HepG2 (cell line): ENCODE measurements around the gene TM9SF4. TPM values are rescaled to one million over a fixed set of nuclear protein-coding genes. Genes with fewer than 3 reads are reported as not detected.

ENCODE experiments used
- ATAC-seq: fragments of 200-7000 bp; cut with Tn5 transposase; 3 replicates; pipeline ENCODE4 v1.9.1; 2020; ENCODE audit warnings: mild to moderate bottlenecking, moderate library complexity
- BruUV-seq: library from RNA; stranded (reverse); fragments of 400-500 nt; replicated peaks from 2 replicates; lab custom pipeline; 2021; lab: Mats Ljungman, UMichigan
- CTCF ChIA-PET: fragments of 300-600 bp; formaldehyde crosslinking; extraction: SDS; loops from one replicate; lab custom pipeline; 2021; ENCODE audit warnings: low total read pairs, inconsistent platforms, low intra/inter-chr PET ratio; lab: Yijun Ruan, JAX
- POLR2A ChIA-PET: fragments of 350-600 bp; sonication (Branson Sonifier 250); formaldehyde crosslinking; loops from one replicate; lab custom pipeline; 2020; ENCODE audit warnings: antibody characterized with exemption, inconsistent platforms; lab: Yijun Ruan, JAX
- DNase-seq: peaks from one replicate; pipeline ENCODE4 v3.0.0-alpha.2; 2015; ENCODE audit warnings: low spot score
- FAIRE-seq: peaks from 3 replicates; lab custom pipeline; 2011; peaks lifted over from hg19 to GRCh38; lab: Jason Lieb, UNC
- H2AFZ ChIP-seq: one replicate; pipeline ENCODE4 v1.6.1; 2011; ENCODE audit warnings: low read length, inconsistent platforms
- H3K27ac ChIP-seq: fragments of 300-600 bp; 3 replicates; pipeline ENCODE4 v1.8.0; 2011; ENCODE audit warnings: mixed run types, mild to moderate bottlenecking, mixed read lengths, low read length, inconsistent platforms; ENCODE audit not compliant: insufficient read depth; ENCODE audit errors: extremely low read length
- H3K27me3 ChIP-seq, 2 experiments: fragments of 200-600 bp in 1 of 2; 2 replicates in 1 of 2; 3 replicates in 1 of 2; pipeline versions ENCODE4 v1.6.0 to v1.8.0; 2011; ENCODE audit warnings: low read length in 2 of 2, mild to moderate bottlenecking in 2 of 2, moderate library complexity in 2 of 2, inconsistent platforms in 1 of 2; ENCODE audit not compliant: insufficient read depth in 2 of 2, control insufficient read depth in 1 of 2
- H3K36me3 ChIP-seq, 2 experiments: fragments of 200-600 bp in 1 of 2; replicated peaks in 1 of 2; 2 replicates in 1 of 2; 3 replicates in 1 of 2; pipeline versions ENCODE4 v1.5.1 to v1.8.0; 2011; ENCODE audit warnings: low read length in 2 of 2, inconsistent platforms in 1 of 2; ENCODE audit not compliant: insufficient read depth in 2 of 2, control insufficient read depth in 1 of 2
- H3K4me1 ChIP-seq: 2 replicates; pipeline ENCODE4 v1.5.1; 2012; ENCODE audit warnings: low read length, inconsistent platforms; ENCODE audit not compliant: insufficient read depth
- H3K4me2 ChIP-seq: 2 replicates; pipeline ENCODE4 v1.6.0; 2011; ENCODE audit warnings: low read depth, low read length, inconsistent platforms
- H3K4me3 ChIP-seq, 3 experiments: fragments of 200-600 bp in 1 of 3; sonication (generic), shearing (Covaris generic) in 1 of 3; replicated peaks in 1 of 3; 2 replicates each; pipeline ENCODE4 v1.5.1; 2011 to 2016; ENCODE audit warnings: low read length in 3 of 3, inconsistent platforms in 2 of 3, low read depth in 2 of 3, mild to moderate bottlenecking in 2 of 3, control low read depth in 1 of 3, mixed read lengths in 1 of 3; ENCODE audit not compliant: insufficient read depth in 1 of 3
- H3K79me2 ChIP-seq: one replicate; pipeline ENCODE4 v1.6.1; 2011; ENCODE audit warnings: low read length, inconsistent platforms; ENCODE audit not compliant: insufficient read depth
- H3K9ac ChIP-seq: 2 replicates; pipeline ENCODE4 v1.6.0; 2011; ENCODE audit warnings: mild to moderate bottlenecking, low read depth, low read length, inconsistent platforms; ENCODE audit not compliant: insufficient read depth
- H3K9me3 ChIP-seq: 2 replicates; pipeline ENCODE4 v1.5.1; 2012; ENCODE audit warnings: mild to moderate bottlenecking, low read length
- H4K20me1 ChIP-seq: 2 replicates; pipeline ENCODE4 v1.6.0; 2011; ENCODE audit warnings: inconsistent platforms, mild to moderate bottlenecking, low read length, moderate library complexity; ENCODE audit not compliant: insufficient read depth
- FOXA3 ChIP-seq: IDR thresholded peaks from 2 replicates; pipeline ENCODE4 v1.6.1; 2016; ENCODE audit warnings: missing genetic modification reagents, missing compliant biosample characterization
- FOXP1 ChIP-seq, 2 experiments: fragments of 450-650 bp in 1 of 2; IDR thresholded peaks; 2 replicates each; pipeline ENCODE4 v1.6.1; 2017 to 2018; ENCODE audit warnings: antibody characterized with exemption in 1 of 2
- HOXA3 ChIP-seq: sonication (generic); formaldehyde crosslinking; IDR thresholded peaks from 2 replicates; pipeline ENCODE4 v1.5.0; 2020; ENCODE audit warnings: missing genetic modification reagents
- MIXL1 ChIP-seq: IDR thresholded peaks from 2 replicates; pipeline ENCODE4 v1.6.1; 2016
- NR2F6 ChIP-seq, 2 experiments: IDR thresholded peaks; 2 replicates each; pipeline ENCODE4 v1.6.1; 2016; ENCODE audit warnings: antibody characterized with exemption in 1 of 2, mild to moderate bottlenecking in 1 of 2
- PAF1 ChIP-seq: IDR thresholded peaks from 2 replicates; pipeline ENCODE4 v1.6.1; 2016; ENCODE audit warnings: missing genetic modification reagents, missing compliant biosample characterization
- RARA ChIP-seq: IDR thresholded peaks from 2 replicates; pipeline ENCODE4 v1.6.1; 2016; ENCODE audit warnings: missing genetic modification reagents, missing compliant biosample characterization
- RXRB ChIP-seq: IDR thresholded peaks from 2 replicates; pipeline ENCODE4 v1.6.1; 2016; ENCODE audit warnings: borderline replicate concordance, missing genetic modification reagents, missing compliant biosample characterization
- SAP130 ChIP-seq: IDR thresholded peaks from 2 replicates; pipeline ENCODE4 v1.6.1; 2016; ENCODE audit warnings: low read depth
- SMYD3 ChIP-seq: sonication (generic); formaldehyde crosslinking; IDR thresholded peaks from 2 replicates; pipeline ENCODE4 v1.8.1; 2023; ENCODE audit warnings: mild to moderate bottlenecking, missing genetic modification reagents
- SOX13 ChIP-seq, 3 experiments: fragments of 450-650 bp in 1 of 3; sonication (generic) in 1 of 3; formaldehyde crosslinking in 1 of 3; IDR thresholded peaks in 2 of 3; conservative IDR thresholded peaks in 1 of 3; 2 replicates each; pipeline versions ENCODE4 v1.5.0 to v1.6.1; 2016 to 2020; ENCODE audit warnings: antibody characterized with exemption in 1 of 3, mild to moderate bottlenecking in 1 of 3, missing compliant biosample characterization in 1 of 3, missing genetic modification reagents in 1 of 3, moderate library complexity in 1 of 3
- SOX5 ChIP-seq: IDR thresholded peaks from 2 replicates; pipeline ENCODE4 v1.6.1; 2016; ENCODE audit warnings: borderline replicate concordance
- SSRP1 ChIP-seq: IDR thresholded peaks from 2 replicates; pipeline ENCODE4 v1.6.1; 2016; ENCODE audit warnings: control low read depth
- TARDBP ChIP-seq: sonication (generic); formaldehyde crosslinking; IDR thresholded peaks from 2 replicates; pipeline ENCODE4 v1.8.0; 2022; ENCODE audit warnings: mild to moderate bottlenecking, missing genetic modification reagents
- ZBTB7B ChIP-seq: sonication (generic); formaldehyde crosslinking; IDR thresholded peaks from 2 replicates; pipeline ENCODE4 v1.4.0; 2020; ENCODE audit warnings: missing genetic modification reagents
- ZNF451 ChIP-seq: sonication (generic); formaldehyde crosslinking; IDR thresholded peaks from 2 replicates; pipeline ENCODE4 v1.5.0; 2020; ENCODE audit warnings: mild to moderate bottlenecking, missing genetic modification reagents
- ZNF496 ChIP-seq: sonication (generic); formaldehyde crosslinking; IDR thresholded peaks from 2 replicates; pipeline ENCODE4 v1.8.1; 2023; ENCODE audit warnings: mild to moderate bottlenecking, moderate library complexity, missing genetic modification reagents; ENCODE audit not compliant: insufficient replicate concordance
- ZNF660 ChIP-seq: sonication (generic); formaldehyde crosslinking; IDR thresholded peaks from 2 replicates; pipeline ENCODE4 v1.5.1; 2020; ENCODE audit warnings: mild to moderate bottlenecking, low read depth, missing genetic modification reagents, borderline replicate concordance
- ZNF709 ChIP-seq: sonication (generic); formaldehyde crosslinking; IDR thresholded peaks from 2 replicates; pipeline ENCODE4 v1.5.0; 2020; ENCODE audit warnings: mild to moderate bottlenecking, missing genetic modification reagents
- ZZZ3 ChIP-seq: sonication (generic); formaldehyde crosslinking; IDR thresholded peaks from 2 replicates; pipeline ENCODE4 v1.4.0; 2020; ENCODE audit warnings: missing genetic modification reagents, mild to moderate bottlenecking, borderline replicate concordance
- WGBS: methylation state at CpG from one replicate; pipeline ENCODE4 v1.1.6; 2017; ENCODE audit warnings: low lambda C conversion rate; 5-methylcytosine and 5-hydroxymethylcytosine counted together
- in situ Hi-C: cut with HindIII; loops from 2 replicates; pipeline ENCODE4 v1.10.0; 2017; ENCODE audit warnings: low pct_unique_long_range_greater_than_20kb; ENCODE audit not compliant: extremely low pct_ligation_motif_present
- intact Hi-C: fragments of 100-400 bp; cut with micrococcal nuclease; formaldehyde crosslinking; loops from one replicate; pipeline ENCODE4 v1.10.0; 2022; ENCODE audit not compliant: unreplicated experiment
- polyA plus RNA-seq, 8 experiments: library from polyadenylated mRNA; depleted of rRNA in 3 of 8; stranded (reverse) in 7 of 8; unstranded in 1 of 8; fragments of >200 nt; fragmentation: Illumina TruSeq in 4 of 8; extraction: Trizol in 4 of 8; gene quantifications; 2 replicates each; pipeline versions ENCODE4 v1.2.1 to v1.2.3, GENCODE V29; 2011 to 2016; ENCODE audit warnings: low read depth in 4 of 8, missing spikeins in 1 of 8, mixed read lengths in 1 of 8; ENCODE audit not compliant: insufficient read depth in 1 of 8
- total RNA-seq, 5 experiments: library from RNA; depleted of rRNA; stranded (reverse); fragments of >200 nt; fragmentation: Illumina TruSeq; extraction: Trizol; gene quantifications; 2 replicates each; pipeline ENCODE4 v1.2.3, GENCODE V29; 2016; ENCODE audit warnings: low read depth in 1 of 5
- TF ChIP-seq, protein P1 (sequence below): sonication (generic); formaldehyde crosslinking; conservative IDR thresholded peaks from 2 replicates; pipeline ENCODE4 v1.8.0; 2022; ENCODE audit warnings: mild to moderate bottlenecking, moderate library complexity, missing genetic modification reagents
- TF ChIP-seq, protein P2 (sequence below): sonication (generic); formaldehyde crosslinking; IDR thresholded peaks from 2 replicates; pipeline ENCODE4 v1.8.1; 2023; ENCODE audit warnings: mild to moderate bottlenecking, missing genetic modification reagents

Gene TM9SF4
- total and polyA plus RNA-seq, 2 of the 13 experiments (the other 11 are each of a cell fraction or from before 2014, with no cell fraction given): 53.5 to 171 TPM

DNA sequence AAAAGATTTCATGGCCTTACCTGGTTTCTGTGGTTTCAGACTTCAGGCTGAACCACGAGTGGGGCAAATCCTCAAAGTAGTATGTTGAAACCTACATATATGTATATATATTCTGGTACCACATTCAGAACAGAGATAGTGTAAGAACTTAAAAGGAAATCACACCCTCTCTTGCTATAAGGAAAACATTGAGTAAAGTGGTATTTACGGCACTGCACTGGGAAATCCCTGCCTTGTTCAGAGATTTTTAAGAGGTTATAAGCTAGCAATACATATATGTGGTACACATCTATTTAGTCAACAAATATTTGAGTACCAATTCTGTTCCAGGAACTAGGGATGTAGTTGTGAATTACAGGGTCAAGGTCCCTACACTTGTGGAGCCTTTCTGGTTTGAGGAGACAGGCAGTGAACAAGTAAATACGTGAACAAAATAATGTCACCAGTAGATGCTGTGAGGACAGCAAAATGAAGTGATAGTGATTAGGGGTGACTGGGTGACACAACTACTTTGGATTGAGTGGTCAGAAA lies 1.7 kb downstream of the TM9SF4 start:
- DNase-seq (peak; percentile 35), FAIRE-seq (no peak), ATAC-seq (no peak)
- Histone ChIP-seq H3K79me2 (peaks cover 66% of the 10 kb centered on the region), H3K9me3 (no peaks in the 10 kb centered on the region), H3K4me2 (peak overlapping the region; percentile 84), H3K4me1 (peaks cover 56% of the 10 kb centered on the region), H3K27me3 (peaks cover 0 to 20% of the 10 kb centered on the region in 2 experiments; a peak in 3 of 5 replicates), H3K36me3 (peaks cover 9 to 11% of the 10 kb centered on the region in 2 experiments), H3K4me3 (peak overlapping the region; percentile 84 to 95 (median 85); a peak in 5 of 6 replicates), H2AFZ (no peak overlapping the region), H3K9ac (peak overlapping the region; percentile 99; the same call in 1 of the 2 replicates), H4K20me1 (peaks cover 31% of the 10 kb centered on the region), H3K27ac (no peak overlapping the region)
- in situ Hi-C loops (no loop called here), intact Hi-C loops (no loop called here)
- WGBS: 50% methylated on average over 3 of the region's 3 CpGs
- ChIA-PET CTCF (no interaction called here), POLR2A (no interaction called here)
- TSS peak; percentile 59 for BruUV-seq
- TF ChIP-seq TARDBP: peak; percentile 20; the same call in 1 of the 2 replicates
- TF ChIP-seq ZZZ3 (CRISPR knock-in tag): no peak
- TF ChIP-seq, protein P1, sequence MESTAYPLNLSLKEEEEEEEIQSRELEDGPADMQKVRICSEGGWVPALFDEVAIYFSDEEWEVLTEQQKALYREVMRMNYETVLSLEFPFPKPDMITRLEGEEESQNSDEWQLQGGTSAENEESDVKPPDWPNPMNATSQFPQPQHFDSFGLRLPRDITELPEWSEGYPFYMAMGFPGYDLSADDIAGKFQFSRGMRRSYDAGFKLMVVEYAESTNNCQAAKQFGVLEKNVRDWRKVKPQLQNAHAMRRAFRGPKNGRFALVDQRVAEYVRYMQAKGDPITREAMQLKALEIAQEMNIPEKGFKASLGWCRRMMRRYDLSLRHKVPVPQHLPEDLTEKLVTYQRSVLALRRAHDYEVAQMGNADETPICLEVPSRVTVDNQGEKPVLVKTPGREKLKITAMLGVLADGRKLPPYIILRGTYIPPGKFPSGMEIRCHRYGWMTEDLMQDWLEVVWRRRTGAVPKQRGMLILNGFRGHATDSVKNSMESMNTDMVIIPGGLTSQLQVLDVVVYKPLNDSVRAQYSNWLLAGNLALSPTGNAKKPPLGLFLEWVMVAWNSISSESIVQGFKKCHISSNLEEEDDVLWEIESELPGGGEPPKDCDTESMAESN (CRISPR knock-in tag): 0 out of 2 replicates have a peak, but pooled peaks have one; percentile 13
- TF ChIP-seq SOX5 (CRISPR knock-in tag): peak; percentile 7; the same call in 1 of the 2 replicates
- no peak for TF ChIP-seq ZNF660 (CRISPR knock-in tag)
- peak; percentile 38 for TF ChIP-seq RARA (CRISPR knock-in tag)
- peak; percentile 46; the same call in 1 of the 2 replicates for TF ChIP-seq NR2F6 (IDR thresholded peaks at IDR 0.05)
- peak; percentile 48; the same call in 1 of the 2 replicates for TF ChIP-seq NR2F6 (CRISPR knock-in tag; IDR thresholded peaks at IDR 0.05)
- 0 out of 2 replicates have a peak, but pooled peaks have one; percentile 29 for TF ChIP-seq SSRP1 (CRISPR knock-in tag)
- TF ChIP-seq HOXA3 (CRISPR knock-in tag): no peak
- 0 out of 2 replicates have a peak, but pooled peaks have one; percentile 19 for TF ChIP-seq PAF1 (CRISPR knock-in tag)
- TF ChIP-seq ZNF709 (CRISPR knock-in tag): no peak
- TF ChIP-seq RXRB (CRISPR knock-in tag): peak; percentile 19; the same call in 1 of the 2 replicates
- no peak for TF ChIP-seq FOXP1 (IDR thresholded peaks at IDR 0.05)
- 0 out of 2 replicates have a peak, but pooled peaks have one; percentile 33 for TF ChIP-seq FOXP1 (CRISPR knock-in tag; IDR thresholded peaks at IDR 0.05)
- TF ChIP-seq SOX13 (IDR thresholded peaks at IDR 0.05): no peak
- TF ChIP-seq SOX13 (CRISPR knock-in tag; conservative IDR thresholded peaks at IDR 0.05 in 1 of 2, IDR thresholded peaks at IDR 0.05 in 1 of 2): peak in 1 of 2 experiments; percentile 30; a peak in 1 of 4 replicates
- TF ChIP-seq, protein P2, sequence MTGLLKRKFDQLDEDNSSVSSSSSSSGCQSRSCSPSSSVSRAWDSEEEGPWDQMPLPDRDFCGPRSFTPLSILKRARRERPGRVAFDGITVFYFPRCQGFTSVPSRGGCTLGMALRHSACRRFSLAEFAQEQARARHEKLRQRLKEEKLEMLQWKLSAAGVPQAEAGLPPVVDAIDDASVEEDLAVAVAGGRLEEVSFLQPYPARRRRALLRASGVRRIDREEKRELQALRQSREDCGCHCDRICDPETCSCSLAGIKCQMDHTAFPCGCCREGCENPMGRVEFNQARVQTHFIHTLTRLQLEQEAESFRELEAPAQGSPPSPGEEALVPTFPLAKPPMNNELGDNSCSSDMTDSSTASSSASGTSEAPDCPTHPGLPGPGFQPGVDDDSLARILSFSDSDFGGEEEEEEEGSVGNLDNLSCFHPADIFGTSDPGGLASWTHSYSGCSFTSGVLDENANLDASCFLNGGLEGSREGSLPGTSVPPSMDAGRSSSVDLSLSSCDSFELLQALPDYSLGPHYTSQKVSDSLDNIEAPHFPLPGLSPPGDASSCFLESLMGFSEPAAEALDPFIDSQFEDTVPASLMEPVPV (CRISPR knock-in tag): no peak
- TF ChIP-seq FOXA3 (CRISPR knock-in tag): 0 out of 2 replicates have a peak, but pooled peaks have one; percentile 16
- TF ChIP-seq ZBTB7B (CRISPR knock-in tag): 0 out of 2 replicates have a peak, but pooled peaks have one; percentile 34
- peak; percentile 34 for TF ChIP-seq SAP130 (CRISPR knock-in tag)
- no peak for TF ChIP-seq ZNF451 (CRISPR knock-in tag)
- peak; percentile 62 for TF ChIP-seq MIXL1 (CRISPR knock-in tag)
- TF ChIP-seq ZNF496 (CRISPR knock-in tag): no peak
- TF ChIP-seq SMYD3: 0 out of 2 replicates have a peak, but pooled peaks have one; percentile 35
